Endothelial cell of umbilical vein (primary cell): ENCODE measurements around the gene PLAC8. TPM values are rescaled to one million over a fixed set of nuclear protein-coding genes. Genes with fewer than 3 reads are reported as not detected.

Experiments used
- BruUV-seq: library from RNA; stranded (reverse); fragments of 400-500 nt; replicated peaks from 2 replicates; lab custom pipeline; 2021; lab: Mats Ljungman, UMichigan
- CTCF ChIA-PET: fragments of 300-600, 350-600 bp; sonication (Branson Sonifier 250); formaldehyde crosslinking; loops from one replicate; lab custom pipeline; 2021; ENCODE audit warnings: antibody characterized with exemption, inconsistent platforms; lab: Charles Lee
- POLR2A ChIA-PET: fragments of 300-600, 350-600 bp; sonication (Branson Sonifier 250); formaldehyde crosslinking; loops from one replicate; lab custom pipeline; 2021; ENCODE audit warnings: antibody characterized with exemption, inconsistent platforms; lab: Charles Lee
- DNase-seq: peaks from one replicate; pipeline ENCODE4 v3.0.0-alpha.2; 2011; ENCODE audit warnings: low read depth, low spot score
- FAIRE-seq: peaks from 2 replicates; lab custom pipeline; 2011; peaks lifted over from hg19 to GRCh38; lab: Jason Lieb, UNC
- H2AFZ ChIP-seq: 2 replicates; pipeline ENCODE4 v1.6.0; 2012; ENCODE audit warnings: low read depth, low read length, control low read depth, inconsistent platforms
- H3K27ac ChIP-seq: 2 replicates; pipeline ENCODE4 v1.5.1; 2011; ENCODE audit warnings: low read depth, mild to moderate bottlenecking, control low read depth, low read length, moderate library complexity; ENCODE audit not compliant: insufficient read depth
- H3K27me3 ChIP-seq, 2 experiments: 2 replicates each; pipeline versions ENCODE4 v1.6.0 to v1.6.1; 2011; ENCODE audit warnings: low read length in 2 of 2, mixed read lengths in 1 of 2; ENCODE audit not compliant: control insufficient read depth in 2 of 2, insufficient read depth in 2 of 2
- H3K36me3 ChIP-seq, 2 experiments: 2 replicates in 1 of 2; 3 replicates in 1 of 2; pipeline ENCODE4 v1.5.1; 2011; ENCODE audit warnings: low read length in 2 of 2, mild to moderate bottlenecking in 1 of 2, moderate library complexity in 1 of 2; ENCODE audit not compliant: control insufficient read depth in 2 of 2, insufficient read depth in 2 of 2; ENCODE audit errors: extremely low read depth in 1 of 2
- H3K4me1 ChIP-seq: 3 replicates; pipeline ENCODE4 v1.5.1; 2011; ENCODE audit warnings: mild to moderate bottlenecking, low read length; ENCODE audit not compliant: control insufficient read depth, insufficient read depth; ENCODE audit errors: extremely low read depth
- H3K4me2 ChIP-seq: 2 replicates; pipeline ENCODE4 v1.6.1; 2011; ENCODE audit warnings: low read length, control low read depth, mixed read lengths; ENCODE audit not compliant: insufficient read depth
- H3K4me3 ChIP-seq, 3 experiments: fragments of 200-600 bp in 1 of 3; sonication (generic), shearing (Covaris generic) in 1 of 3; replicated peaks in 1 of 3; 2 replicates each; pipeline ENCODE4 v1.5.1; 2011 to 2016; ENCODE audit warnings: control low read depth in 3 of 3, low read length in 3 of 3, mild to moderate bottlenecking in 2 of 3, inconsistent platforms in 1 of 3, low read depth in 1 of 3, moderate library complexity in 1 of 3; ENCODE audit not compliant: insufficient read depth in 1 of 3
- H3K79me2 ChIP-seq: 2 replicates; pipeline ENCODE4 v1.6.0; 2012; ENCODE audit warnings: low read length, inconsistent platforms; ENCODE audit not compliant: control insufficient read depth, insufficient read depth
- H3K9ac ChIP-seq: replicated peaks from 2 replicates; pipeline ENCODE3; 2011; ENCODE audit warnings: low read length, control low read depth; ENCODE audit not compliant: insufficient read depth; ENCODE audit errors: extremely low read depth
- H3K9me1 ChIP-seq: replicated peaks from 3 replicates; pipeline ENCODE4 v1.6.0; 2011; ENCODE audit warnings: mild to moderate bottlenecking, low read length; ENCODE audit not compliant: control insufficient read depth, insufficient read depth; ENCODE audit errors: extremely low read depth
- H3K9me3 ChIP-seq: replicated peaks from 2 replicates; pipeline ENCODE4 v1.5.1; 2012; ENCODE audit warnings: low read length, inconsistent platforms; ENCODE audit not compliant: control insufficient read depth, insufficient read depth
- H4K20me1 ChIP-seq: replicated peaks from 2 replicates; pipeline ENCODE3; 2011; ENCODE audit warnings: mild to moderate bottlenecking, low read length; ENCODE audit not compliant: control insufficient read depth, insufficient read depth; ENCODE audit errors: extremely low read depth
- CTCF ChIP-seq, 2 donors: IDR thresholded peaks; 1 replicate in 1 of 2; 2 replicates in 1 of 2; pipeline ENCODE4 v1.5.1; 2011; ENCODE audit warnings: low read length in 2 of 2, mild to moderate bottlenecking in 2 of 2, moderate library complexity in 2 of 2, control low read depth in 1 of 2, inconsistent platforms in 1 of 2, low read depth in 1 of 2; ENCODE audit not compliant: insufficient read depth in 1 of 2; ENCODE audit errors: extremely low read depth in 1 of 2
- EZH2 ChIP-seq: IDR thresholded peaks from 2 replicates; pipeline ENCODE4 v1.6.1; 2012; ENCODE audit warnings: borderline replicate concordance, low read depth, mild to moderate bottlenecking, moderate library complexity, low read length, inconsistent platforms; ENCODE audit not compliant: severe bottlenecking
- FOS ChIP-seq: IDR thresholded peaks from 2 replicates; pipeline ENCODE4 v1.6.1; 2011; ENCODE audit warnings: mild to moderate bottlenecking, low read length, moderate library complexity, borderline replicate concordance; ENCODE audit not compliant: insufficient read depth
- GATA2 ChIP-seq: IDR thresholded peaks from 2 replicates; pipeline ENCODE4 v1.7.0; 2011; ENCODE audit warnings: low read depth, mild to moderate bottlenecking, moderate library complexity, mixed read lengths, low read length; ENCODE audit not compliant: insufficient read length, insufficient read depth
- JUN ChIP-seq: IDR thresholded peaks from 2 replicates; pipeline ENCODE4 v1.6.1; 2011; ENCODE audit warnings: borderline replicate concordance, low read depth; ENCODE audit not compliant: insufficient read length, insufficient read depth
- MAX ChIP-seq: IDR thresholded peaks from 2 replicates; pipeline ENCODE4 v1.6.1; 2011; ENCODE audit not compliant: insufficient read depth, insufficient read length
- POLR2A ChIP-seq: IDR thresholded peaks from 2 replicates; pipeline ENCODE4 v1.6.1; 2012; ENCODE audit warnings: low read depth, mild to moderate bottlenecking, control low read depth, low read length
- POLR2AphosphoS5 ChIP-seq: IDR thresholded peaks from 2 replicates; pipeline ENCODE4 v1.6.1; 2012; ENCODE audit warnings: low read depth, mild to moderate bottlenecking, control low read depth, low read length, moderate library complexity; ENCODE audit not compliant: insufficient read depth
- dilution Hi-C: fragments of 300-500 bp; cut with MboI; formaldehyde crosslinking; loops from one replicate; pipeline ENCODE4 v1.15.0; 2019; ENCODE audit warnings: low sequenced_read_pairs; ENCODE audit not compliant: extremely low pct_ligation_motif_present
- intact Hi-C: fragments of 100-400 bp; cut with micrococcal nuclease; formaldehyde crosslinking; loops from one replicate; pipeline ENCODE4 v1.10.0; 2022
- polyA plus RNA-seq, 4 experiments: library from polyadenylated mRNA; depleted of rRNA in 3 of 4; stranded (reverse) in 3 of 4; unstranded in 1 of 4; fragments of >200 nt; gene quantifications; 2 replicates each; pipeline versions ENCODE4 v1.2.1 to v1.2.3, GENCODE V29; 2011 to 2012; ENCODE audit warnings: missing spikeins in 1 of 4
- total RNA-seq: library from RNA; stranded (reverse); gene quantifications from 2 replicates; pipeline ENCODE4 v1.2.3, GENCODE V29; 2021

The PLAC8 gene
- total and polyA plus RNA-seq, 2 donors (not counting 3 experiments of a cell fraction or from before 2014, with no cell fraction given), result 4.9 to 5.7 TPM

GRCh38 chr4:83104991-83105390 lies 9.5 kb downstream of the PLAC8 start:
- H3K27me3 ChIP-seq, result no peaks in the 10 kb centered on the region
- no peak for FAIRE-seq
- no peak overlapping the region for H2AFZ ChIP-seq
- H3K79me2 ChIP-seq, result no peaks in the 10 kb centered on the region
- no peak overlapping the region for H3K27ac ChIP-seq
- peaks cover 4% of the 10 kb centered on the region for H3K4me1 ChIP-seq
- H3K9me1 ChIP-seq, result no peaks in the 10 kb centered on the region
- no peak overlapping the region for H3K4me3 ChIP-seq
- dilution Hi-C loops, result no loop called here
- H3K36me3 ChIP-seq, result no peaks in the 10 kb centered on the region
- H4K20me1 ChIP-seq, result no peaks in the 10 kb centered on the region
- CTCF ChIA-PET, result interaction anchor here (1.4 kb wide), 1 partner anchor 31 kb away, joined by 5 read pairs; no protein-coding TSS in a partner anchor
- H3K4me2 ChIP-seq, result no peak overlapping the region
- POLR2A ChIA-PET, result no interaction called here
- no peak for DNase-seq
- no peaks in the 10 kb centered on the region for H3K9me3 ChIP-seq
- intact Hi-C loops, result no loop called here
- TF ChIP-seq JUN (no peak), EZH2 (no peak), GATA2 (no peak), FOS (no peak), POLR2A (no peak), MAX (no peak), POLR2AphosphoS5 (no peak), CTCF (IDR thresholded peaks at IDR 0.05; ENCODE audit: extremely low read depth in 1 of 2, insufficient read depth in 1 of 2, low read depth in 1 of 2, low read length in 2 of 2) (no peak)
- no TSS peak for BruUV-seq
- H3K9ac ChIP-seq, result no peak overlapping the region
